OCI-LY1 (cell line): ENCODE results near the gene HYDIN.
"Not testable (repeated sequence)": the region's sequence is repeated elsewhere in the genome, so short reads cannot be mapped to it uniquely, and the experiment has no call there.

Experiments used
- CTCF ChIP-seq: fragments of 200-600 bp; sonication (generic), shearing (Covaris generic); IDR thresholded peaks from 2 replicates; pipeline ENCODE4 v1.5.1; 2017; ENCODE audit warnings: mild to moderate bottlenecking, antibody characterized with exemption, low read length, moderate library complexity, mixed read lengths
- EZH2 ChIP-seq: fragments of 200-600 bp; sonication (generic), shearing (Covaris generic); IDR thresholded peaks from 2 replicates; pipeline ENCODE4 v1.8.0; 2017; ENCODE audit warnings: borderline replicate concordance, mixed run types, mild to moderate bottlenecking, antibody characterized with exemption, low read length, moderate library complexity, mixed read lengths

GRCh38 chr16:71143246-71143645 is 87.3 kb downstream of the HYDIN start:
- TF ChIP-seq EZH2, CTCF: not testable (repeated sequence)
